Femur (tissue), 1 donor: ENCODE results near the gene TLCD1.

Experiments used
- DNase-seq: peaks from one replicate; pipeline ENCODE4 v3.0.0-alpha.2; 2017

The TLCD1 gene

GRCh38 chr17:28682655-28683054 is 43.4 kb downstream of the TLCD1 start:
- DNase-seq = no peak

- DNase-seq = no peak
Measured at GRCh38 chr17:28675980-28676379, 50.1 kb downstream of the TLCD1 start.

- DNase-seq = no peak
Measured at GRCh38 chr17:28675490-28675889, 50.5 kb downstream of the TLCD1 start.
